GM21786 (cell line): ENCODE results near the gene ARL13B.

ENCODE experiments used
- ATAC-seq: cut with Tn5 transposase; IDR thresholded peaks from one replicate; pipeline ENCODE4 v1.9.1; 2021; ENCODE audit not compliant: unreplicated experiment

Gene ARL13B

GRCh38 chr3:94099311-94099710, 119.4 kb downstream of the ARL13B start:
- ATAC-seq: no peak

GRCh38 chr3:94101860-94102259, 121.9 kb downstream of the ARL13B start:
- ATAC-seq: no peak
